Lower leg skin (tissue), 4 donors: Measurements from ENCODE around the gene CFAP410. TPM values are rescaled to one million over a fixed set of nuclear protein-coding genes. Genes with fewer than 3 reads are reported as not detected.

Experiments used
- DNase-seq, 2 donors: peaks; one replicate each; pipeline ENCODE4 v3.0.0-alpha.2; 2019; ENCODE audit warnings: low spot score in 2 of 2
- H3K4me3 ChIP-seq: fragments of 200-600 bp; sonication (generic); 2 replicates; pipeline ENCODE4 v1.5.1; 2017; ENCODE audit warnings: mild to moderate bottlenecking, low read depth; ENCODE audit not compliant: poor library complexity, severe bottlenecking
- CTCF ChIP-seq, 3 donors: fragments of 450-650 bp; IDR thresholded peaks; one replicate each; pipeline ENCODE4 v1.5.1; 2016; ENCODE audit warnings: antibody characterized with exemption in 3 of 3, mild to moderate bottlenecking in 3 of 3, moderate library complexity in 2 of 3
- POLR2A ChIP-seq, 2 donors: fragments of 450-650 bp; IDR thresholded peaks; one replicate each; pipeline ENCODE4 v1.6.1; 2016 to 2017; ENCODE audit warnings: antibody characterized with exemption in 2 of 2, mild to moderate bottlenecking in 1 of 2, moderate library complexity in 1 of 2
- WGBS, 2 donors: methylation state at CpG; one replicate each; pipeline ENCODE4 v1.1.5; 2018; 5-methylcytosine and 5-hydroxymethylcytosine counted together
- intact Hi-C: fragments of 100-400 bp; cut with DNase I; formaldehyde crosslinking; loops from one replicate; pipeline ENCODE4 v1.15.0; 2023; ENCODE audit warnings: low total_unique reads
- total RNA-seq, 4 donors: library from RNA; depleted of rRNA; stranded (reverse); fragments of >200 nt; gene quantifications; one replicate each; pipeline ENCODE4 v1.1.0, GENCODE V29; 2016

The CFAP410 gene
- total RNA-seq, 4 donors from 2014 or later, result 21.3 to 40.1 (median 25.2) TPM

- TF ChIP-seq POLR2A (IDR thresholded peaks at IDR 0.05), result no peak
- TF ChIP-seq CTCF (IDR thresholded peaks at IDR 0.05), result no peak
- WGBS, 2 donors, result 84 to 96% methylated on average over 20 to 22 of the region's 24 CpGs
- intact Hi-C loops, result no loop called here
- H3K4me3 ChIP-seq, result no peak overlapping the region
- no peak for DNase-seq
Measured at GRCh38 chr21:44335266-44336059, 3.7 kb downstream of the CFAP410 start.

- WGBS, 2 donors, result 58 to 76% methylated on average over 22 of the region's 26 CpGs
- TF ChIP-seq CTCF (IDR thresholded peaks at IDR 0.05), result no peak
- no peak for TF ChIP-seq POLR2A (IDR thresholded peaks at IDR 0.05)
- intact Hi-C loops, result no loop called here
- H3K4me3 ChIP-seq, result no peak overlapping the region
- DNase-seq, result no peak
Measured at GRCh38 chr21:44334329-44335030, 4.7 kb downstream of the CFAP410 start.

- 73 to 77% methylated on average over 41 to 44 of the region's 45 CpGs for WGBS, 2 donors
Measured at GRCh38 chr21:44333509-44334328, 5.5 kb downstream of the CFAP410 start.

GRCh38 chr21:44332965-44333364 is 6.2 kb downstream of the CFAP410 start:
- no peak overlapping the region for H3K4me3 ChIP-seq
- no peak for DNase-seq
- TF ChIP-seq POLR2A (IDR thresholded peaks at IDR 0.05) (no peak), CTCF (IDR thresholded peaks at IDR 0.05) (no peak)
- intact Hi-C loops, result no loop called here
- 95 to 96% methylated on average over 17 to 20 of the region's 22 CpGs for WGBS, 2 donors

More at GRCh38 chr21:44333509-44334328, 5.5 kb downstream of the CFAP410 start:
- intact Hi-C loops, result no loop called here
- H3K4me3 ChIP-seq, result no peak overlapping the region
- DNase-seq, result no peak
- TF ChIP-seq CTCF (IDR thresholded peaks at IDR 0.05) (no peak), POLR2A (IDR thresholded peaks at IDR 0.05) (no peak)

- TF ChIP-seq POLR2A (IDR thresholded peaks at IDR 0.05) (no peak), CTCF (IDR thresholded peaks at IDR 0.05) (no peak)
- 86 to 90% methylated on average over 17 of the region's 17 CpGs for WGBS, 2 donors
- intact Hi-C loops, result no loop called here
- no peak for DNase-seq
- no peak overlapping the region for H3K4me3 ChIP-seq
Measured at GRCh38 chr21:44332383-44332782, 6.8 kb downstream of the CFAP410 start.
